Hematopoietic multipotent progenitor cell (in vitro differentiated cells): Measurements from ENCODE around the gene HOXB3. TPM values are rescaled to one million over a fixed set of nuclear protein-coding genes. Genes with fewer than 3 reads are reported as not detected.
A peak's percentile ranks its signal among the peaks of the same experiment; 100 is the strongest.

Source experiments
- DNase-seq, 3 donors: peaks; one replicate each; pipeline ENCODE4 v3.0.0-alpha.2; 2011 to 2015; ENCODE audit warnings: low read depth in 2 of 3, low spot score in 2 of 3
- total RNA-seq: library from RNA; depleted of rRNA; stranded (reverse); fragments of >200 nt; gene quantifications from one replicate; pipeline ENCODE4 v1.2.3, GENCODE V29; 2012

The HOXB3 gene
- 20.5 TPM for total RNA-seq

- peak in 1 of 3 donors; percentile 62 for DNase-seq
Observed at GRCh38 chr17:48589831-48590606, at the start of gene HOXB3. Gene HOXB3, minus strand, starts transcription at chr17:48590241. Its CDS starts 37,767 bp downstream, at chr17:48552474.

GRCh38 chr17:48639136-48639535 lies 49.1 kb upstream of the HOXB3 start:
- no peak for DNase-seq

- no peak for DNase-seq
Observed at GRCh38 chr17:48637323-48638260, 47.6 kb upstream of the HOXB3 start.

GRCh38 chr17:48636177-48637018 lies 46.4 kb upstream of the HOXB3 start:
- DNase-seq, result peak in 2 of 3 donors; percentile 85 to 90

GRCh38 chr17:48634493-48635208 lies 44.6 kb upstream of the HOXB3 start:
- DNase-seq, result no peak

GRCh38 chr17:48633266-48633677 lies 43.2 kb upstream of the HOXB3 start:
- no peak for DNase-seq

- DNase-seq, result no peak
Observed at GRCh38 chr17:48632579-48633265, 42.7 kb upstream of the HOXB3 start.

GRCh38 chr17:48631693-48632578 lies 41.9 kb upstream of the HOXB3 start:
- DNase-seq, result no peak

- DNase-seq, result no peak
Observed at GRCh38 chr17:48630925-48631692, 41.1 kb upstream of the HOXB3 start.

GRCh38 chr17:48630009-48630924 lies 40.2 kb upstream of the HOXB3 start:
- DNase-seq, result no peak

GRCh38 chr17:48629411-48629759 lies 39.3 kb upstream of the HOXB3 start:
- DNase-seq, result no peak

GRCh38 chr17:48628649-48629410 lies 38.8 kb upstream of the HOXB3 start:
- no peak for DNase-seq

- DNase-seq, result no peak
Observed at GRCh38 chr17:48627623-48628521, 37.8 kb upstream of the HOXB3 start.

GRCh38 chr17:48627118-48627597 lies 37.1 kb upstream of the HOXB3 start:
- DNase-seq, result no peak
